NB4 (cell line): ENCODE measurements around the gene SPDYE18.
"Not testable (repeated sequence)": the region's sequence is repeated elsewhere in the genome, so short reads cannot be mapped to it uniquely, and the experiment has no call there.

ENCODE experiments used
- DNase-seq: peaks from one replicate; pipeline ENCODE4 v3.0.0; 2010; ENCODE audit warnings: low read depth
- H3K4me3 ChIP-seq: one replicate; pipeline ENCODE4 v1.5.1; 2011; ENCODE audit warnings: mild to moderate bottlenecking, low read depth, low read length, moderate library complexity

SPDYE18 gene, protein sequence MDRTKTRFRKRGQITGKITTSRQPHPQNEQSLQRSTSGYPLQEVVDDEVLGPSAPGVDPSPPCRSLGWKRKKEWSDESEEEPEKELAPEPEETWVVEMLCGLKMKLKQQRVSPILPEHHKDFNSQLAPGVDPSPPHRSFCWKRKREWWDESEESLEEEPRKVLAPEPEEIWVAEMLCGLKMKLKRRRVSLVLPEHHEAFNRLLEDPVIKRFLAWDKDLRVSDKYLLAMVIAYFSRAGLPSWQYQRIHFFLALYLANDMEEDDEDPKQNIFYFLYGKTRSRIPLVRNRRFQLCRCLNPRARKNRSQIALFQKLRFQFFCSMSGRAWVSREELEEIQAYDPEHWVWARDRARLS

GRCh38 chr7:77062557-77062956, at the start of gene SPDYE18:
TSS of gene SPDYE18 (minus strand) at chr7:77062558. CDS start at chr7:77060512, 2,046 bp downstream.
- not testable (repeated sequence) for H3K4me3 ChIP-seq, DNase-seq

- not testable (repeated sequence) for H3K4me3 ChIP-seq, DNase-seq
Observed at GRCh38 chr7:77108362-77108761, 46.0 kb upstream of the SPDYE18 start.

DNA sequence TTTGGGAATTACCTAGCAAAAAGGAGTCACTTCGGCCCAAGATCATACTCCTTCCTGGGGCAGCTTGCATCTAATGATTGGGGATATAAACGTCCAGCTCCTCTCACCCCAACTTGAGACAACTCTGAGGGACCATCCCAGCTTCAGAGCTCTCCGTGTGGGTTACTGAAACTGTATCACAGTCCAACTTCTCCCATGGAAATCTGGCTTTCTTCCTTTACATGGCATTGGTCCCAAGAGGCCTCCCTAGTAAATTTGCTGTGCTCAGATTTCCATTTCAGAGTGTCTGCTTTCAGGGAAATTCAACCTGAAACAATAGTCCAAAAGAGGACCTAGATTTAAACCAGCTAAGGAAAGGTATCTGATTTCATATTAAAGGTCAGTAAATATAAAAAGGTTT, 45.3 kb upstream of the SPDYE18 start:
- DNase-seq, H3K4me3 ChIP-seq: not testable (repeated sequence)

DNA sequence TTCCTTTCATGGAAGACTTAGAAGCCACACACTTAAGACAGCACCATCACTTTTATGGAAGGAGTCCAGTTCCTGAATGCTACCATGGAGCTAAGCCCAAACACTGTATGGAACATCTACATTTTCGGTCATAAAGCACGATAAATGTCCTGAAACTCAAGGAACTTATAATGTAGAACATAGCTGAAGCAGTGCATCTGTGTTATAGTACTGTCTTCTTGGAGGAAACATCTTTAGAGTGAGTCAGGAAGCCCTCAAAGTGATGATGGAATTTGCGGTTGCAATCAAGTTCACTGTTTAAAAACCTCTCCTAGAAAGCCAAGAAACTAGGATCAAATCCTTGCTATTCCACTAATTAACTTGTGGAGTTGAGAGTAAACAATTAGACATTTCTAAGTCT, 43.5 kb upstream of the SPDYE18 start:
- H3K4me3 ChIP-seq, DNase-seq: not testable (repeated sequence)

DNA sequence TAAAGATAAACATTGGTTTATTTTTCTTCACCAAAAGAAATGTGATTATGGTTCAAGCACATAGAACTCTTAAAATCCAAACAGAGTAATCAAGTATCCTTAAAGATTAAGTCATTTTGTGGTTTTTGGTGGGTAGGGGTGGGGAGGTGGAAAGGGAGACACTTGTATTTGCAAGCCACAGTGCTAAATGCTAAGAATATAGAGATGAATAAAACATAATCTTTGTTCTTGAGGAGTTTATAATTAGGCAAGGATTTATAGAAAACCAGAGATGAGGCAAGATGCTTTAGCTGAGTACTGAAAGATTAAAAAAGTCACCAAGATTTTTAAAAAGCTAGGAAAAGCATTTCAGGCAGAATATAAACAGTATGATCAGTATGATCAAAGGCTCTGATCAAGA, 40.3 kb upstream of the SPDYE18 start:
- DNase-seq, H3K4me3 ChIP-seq: not testable (repeated sequence)

DNA sequence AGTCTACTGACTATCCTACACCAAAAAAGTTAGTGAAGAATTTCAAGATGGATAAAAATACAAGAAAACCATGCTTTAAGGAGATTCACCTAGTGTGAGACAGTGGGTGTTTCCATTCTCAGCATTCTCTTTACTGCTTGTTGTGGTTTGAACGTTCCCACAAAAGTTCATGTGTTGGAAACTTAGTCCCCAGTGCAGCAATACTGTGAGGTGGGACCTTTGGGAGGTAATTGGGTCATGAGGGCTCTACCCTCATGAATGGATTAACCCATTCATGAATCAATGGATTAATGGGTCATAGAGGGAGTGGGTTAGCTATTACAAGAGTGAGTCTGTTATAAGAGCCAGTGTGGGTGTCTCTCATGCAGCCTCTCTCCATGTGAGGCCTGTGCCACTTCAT, 38.8 kb upstream of the SPDYE18 start:
- not testable (repeated sequence) for DNase-seq, H3K4me3 ChIP-seq

GRCh38 chr7:77100501-77100900, 38.1 kb upstream of the SPDYE18 start:
- DNase-seq, H3K4me3 ChIP-seq: not testable (repeated sequence)

DNA sequence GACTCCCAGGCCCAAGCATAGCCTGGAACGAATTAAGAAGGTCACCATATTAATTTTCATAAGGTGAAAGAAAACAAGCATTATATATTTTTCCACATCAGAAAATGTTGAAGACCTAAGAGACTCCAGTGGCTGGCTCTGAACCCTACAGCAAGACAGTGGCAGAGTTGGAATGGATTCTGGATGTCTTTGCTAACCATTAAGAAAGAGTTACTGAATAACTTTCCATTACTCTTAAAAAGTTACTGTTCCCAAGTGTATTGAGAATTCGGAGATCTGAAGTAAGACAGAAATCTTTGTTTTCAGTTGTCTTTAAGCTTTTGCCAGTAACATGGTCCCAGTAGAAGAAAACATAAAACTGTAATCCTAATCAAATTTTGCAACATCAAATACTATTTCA, 29.9 kb upstream of the SPDYE18 start:
- H3K4me3 ChIP-seq, DNase-seq: not testable (repeated sequence)

DNA sequence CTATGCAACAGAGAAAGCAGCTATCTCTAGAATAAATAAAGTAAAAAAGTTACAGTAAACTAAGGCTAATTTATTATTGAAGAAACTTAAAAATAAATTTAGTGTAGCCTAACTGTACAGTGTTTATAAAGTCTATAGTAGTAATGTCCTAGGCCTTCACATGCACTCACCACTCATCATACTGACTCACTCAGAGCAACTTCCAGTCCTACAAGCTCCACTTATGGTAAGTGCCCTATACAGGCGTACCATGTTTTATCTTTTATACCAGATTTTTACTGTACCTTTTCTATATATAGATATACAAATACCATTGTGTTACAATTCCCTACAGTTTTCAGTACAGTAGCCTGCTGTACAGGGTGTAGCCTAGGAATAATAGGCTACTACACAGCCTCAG, 19.8 kb upstream of the SPDYE18 start:
- not testable (repeated sequence) for DNase-seq, H3K4me3 ChIP-seq

DNA sequence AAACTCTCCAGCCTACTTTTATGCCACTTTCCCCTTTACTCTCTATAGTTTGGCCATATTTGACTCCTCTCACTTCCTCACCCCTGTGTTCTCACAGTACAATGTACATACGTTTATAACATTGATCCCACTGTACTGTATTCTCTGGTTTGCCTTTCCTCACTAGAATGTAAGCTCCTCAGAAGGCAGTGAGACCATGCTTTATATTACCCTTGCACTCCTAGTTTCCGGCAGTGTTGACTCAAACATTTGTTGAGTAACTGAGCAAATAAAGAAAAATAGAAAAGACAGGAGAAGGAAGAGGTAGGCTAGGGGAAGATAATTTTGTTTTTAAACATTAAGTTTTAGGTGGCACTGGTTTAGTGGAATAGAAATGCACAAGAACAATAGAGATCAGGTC, 17.9 kb upstream of the SPDYE18 start:
- DNase-seq, H3K4me3 ChIP-seq: not testable (repeated sequence)

GRCh38 chr7:77079624-77080023, 17.3 kb upstream of the SPDYE18 start:
- H3K4me3 ChIP-seq, DNase-seq: not testable (repeated sequence)

GRCh38 chr7:77079112-77079511, 16.8 kb upstream of the SPDYE18 start:
- not testable (repeated sequence) for DNase-seq, H3K4me3 ChIP-seq

DNA sequence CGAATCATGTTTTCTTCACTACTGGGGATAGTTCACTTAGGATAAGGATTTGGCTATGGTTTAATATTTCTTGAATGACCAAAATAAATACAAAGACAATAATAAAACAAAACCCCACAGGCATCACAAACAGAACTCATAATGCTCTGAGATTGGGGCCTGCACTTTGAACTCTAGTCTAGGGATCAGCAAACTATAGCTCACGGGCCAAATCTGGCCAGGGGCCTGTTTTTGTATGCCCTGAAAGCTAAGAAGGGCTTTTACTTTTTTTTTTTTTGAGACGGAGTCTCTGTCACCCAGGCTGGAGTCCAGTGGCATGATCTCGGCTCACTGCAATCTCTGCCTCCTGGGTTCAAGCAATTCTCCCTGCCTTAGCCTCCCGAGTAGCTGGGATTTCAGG, 14.7 kb upstream of the SPDYE18 start:
- not testable (repeated sequence) for DNase-seq, H3K4me3 ChIP-seq

- H3K4me3 ChIP-seq, DNase-seq: not testable (repeated sequence)
Observed at GRCh38 chr7:77074786-77075396, 12.5 kb upstream of the SPDYE18 start.

GRCh38 chr7:77071108-77071507, 8.8 kb upstream of the SPDYE18 start:
- not testable (repeated sequence) for H3K4me3 ChIP-seq, DNase-seq

- DNase-seq, H3K4me3 ChIP-seq: not testable (repeated sequence)
Observed at GRCh38 chr7:77065869-77066268, 3.5 kb upstream of the SPDYE18 start.

DNA sequence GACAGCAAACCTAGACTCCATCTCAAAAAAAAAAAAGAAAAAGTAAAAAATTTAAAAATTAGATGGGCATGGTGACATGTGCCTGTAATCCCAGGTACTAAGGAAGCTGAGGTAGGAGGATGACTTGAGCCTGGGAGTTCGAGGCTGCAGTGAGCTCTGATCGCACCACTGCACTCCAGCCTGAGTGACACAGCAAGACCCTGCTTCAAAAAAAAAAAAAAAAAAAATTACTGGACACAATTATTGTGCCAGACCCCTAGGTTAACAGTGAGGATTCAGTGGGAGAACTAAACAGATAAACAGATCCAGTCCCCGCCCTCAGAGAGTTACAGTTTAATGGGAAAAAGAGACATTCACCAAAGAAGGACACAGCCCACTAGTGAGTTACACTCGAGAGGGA, 1.4 kb upstream of the SPDYE18 start:
- H3K4me3 ChIP-seq, DNase-seq: not testable (repeated sequence)

DNA sequence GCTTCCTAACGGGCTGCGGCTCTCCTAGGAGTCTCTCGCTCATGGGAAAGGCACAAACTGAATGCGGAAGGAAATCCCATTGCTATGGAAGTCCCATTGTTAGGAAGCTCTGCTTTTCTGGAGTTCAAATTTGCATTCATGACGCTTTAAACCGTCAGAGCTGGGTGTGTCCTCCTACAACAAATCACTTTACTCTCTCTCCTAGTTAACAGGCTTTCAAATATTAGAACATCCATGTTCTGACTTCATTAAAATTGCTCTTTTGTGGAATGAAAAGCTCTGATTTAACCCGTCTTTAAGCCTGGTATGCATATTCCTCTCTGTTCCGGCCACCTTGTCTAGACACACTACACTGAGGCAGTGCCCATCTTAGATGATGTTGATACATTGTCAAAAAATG, 30.1 kb downstream of the SPDYE18 start, which contains the start of gene SPDYE17:
TSS of gene SPDYE17 (minus strand) at position 101 of the 400 bp plus-strand sequence. CDS start 1,791 bp downstream, outside the sequence.
- not testable (repeated sequence) for H3K4me3 ChIP-seq, DNase-seq

GRCh38 chr7:77026349-77026748, 36.0 kb downstream of the SPDYE18 start:
- DNase-seq, H3K4me3 ChIP-seq: not testable (repeated sequence)

- not testable (repeated sequence) for DNase-seq, H3K4me3 ChIP-seq
Observed at GRCh38 chr7:77010074-77010680, 52.2 kb downstream of the SPDYE18 start.
